Stimulated activated CD8-positive, alpha-beta memory T cell treated with anti-CD3 and anti-CD28 coated beads, Interleukin-4, amount 100 ng/mL, for 1 hour (primary cell): Measurements from ENCODE around the gene HDLBP.
"Not testable (repeated sequence)": the region's sequence is repeated elsewhere in the genome, so short reads cannot be mapped to it uniquely, and the experiment has no call there.

Experiments
- DNase-seq, 2 donors: peaks; one replicate each; pipeline ENCODE4 v3.0.0-alpha.2; 2020; ENCODE audit warnings: low read depth in 2 of 2, low spot score in 1 of 2

Gene HDLBP

DNA sequence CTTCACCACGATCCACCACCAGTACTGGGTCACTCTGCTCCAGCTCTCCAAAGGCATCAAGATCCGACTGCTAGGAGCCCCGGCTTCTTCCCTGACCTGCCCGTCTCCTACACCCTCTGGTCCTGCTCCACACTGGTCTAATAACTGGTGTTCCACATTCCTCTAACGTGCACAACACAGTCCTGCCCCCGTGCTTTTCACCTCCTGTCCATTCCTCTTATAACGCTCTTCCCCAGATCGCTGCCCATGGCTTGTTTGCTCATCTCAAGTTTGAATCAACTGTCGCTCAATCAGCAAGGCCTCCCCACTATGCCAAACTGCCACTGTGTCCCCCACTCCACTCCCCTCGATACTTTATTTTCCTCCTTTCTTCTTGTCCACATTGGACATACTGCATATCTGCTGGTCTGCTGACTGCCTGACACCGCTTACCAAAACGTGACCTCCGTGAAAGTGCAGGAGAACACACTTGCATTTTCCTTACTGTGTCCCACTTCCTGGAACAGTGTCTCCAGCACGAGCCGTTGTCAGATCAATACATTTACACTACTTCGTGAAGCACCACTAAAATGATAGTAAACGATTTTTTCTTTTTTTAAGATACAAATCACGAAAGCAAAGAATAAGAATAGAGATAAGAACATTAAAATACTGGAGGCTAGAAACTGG, 6.5 kb downstream of the HDLBP start:
- no peak for DNase-seq

DNA sequence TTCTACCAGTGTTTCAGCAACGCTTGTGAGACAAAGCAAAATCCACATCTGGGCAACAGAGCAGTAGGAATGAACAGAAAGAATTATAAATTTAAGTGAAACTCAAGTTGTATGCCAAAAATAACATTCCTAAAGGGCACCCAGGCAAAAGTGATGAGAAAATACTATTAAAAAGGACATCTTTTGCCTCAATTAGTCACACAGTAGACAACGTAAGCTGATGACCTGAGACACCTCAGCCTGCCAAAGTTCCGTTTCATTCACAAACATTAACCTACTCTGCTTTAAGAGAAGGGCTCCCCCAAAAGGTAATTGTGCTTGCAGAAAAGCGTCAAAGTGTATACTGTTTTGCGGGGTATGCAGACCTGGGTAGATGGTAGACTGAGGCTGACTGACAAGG, 7.2 kb downstream of the HDLBP start:
- DNase-seq = no peak

DNA sequence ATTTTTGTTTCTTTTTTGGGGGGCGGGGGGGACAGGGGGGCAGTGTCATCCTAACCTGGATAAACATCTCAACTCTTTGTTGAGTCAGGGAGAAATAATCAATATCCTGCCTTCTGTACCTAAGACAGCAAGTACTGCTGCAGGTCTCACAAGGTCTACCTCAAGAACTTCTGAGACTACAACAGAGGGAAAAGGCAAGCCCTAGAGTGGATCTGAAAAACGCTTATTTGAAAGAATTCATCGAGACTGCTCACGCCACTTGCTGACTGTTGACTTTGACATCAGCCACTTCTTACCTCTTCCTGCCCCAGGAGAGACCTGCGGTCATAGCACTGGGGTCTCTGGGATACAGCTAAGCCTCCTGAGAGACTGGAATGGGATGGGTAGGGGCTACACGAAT, 8.4 kb downstream of the HDLBP start:
- no peak for DNase-seq

DNA sequence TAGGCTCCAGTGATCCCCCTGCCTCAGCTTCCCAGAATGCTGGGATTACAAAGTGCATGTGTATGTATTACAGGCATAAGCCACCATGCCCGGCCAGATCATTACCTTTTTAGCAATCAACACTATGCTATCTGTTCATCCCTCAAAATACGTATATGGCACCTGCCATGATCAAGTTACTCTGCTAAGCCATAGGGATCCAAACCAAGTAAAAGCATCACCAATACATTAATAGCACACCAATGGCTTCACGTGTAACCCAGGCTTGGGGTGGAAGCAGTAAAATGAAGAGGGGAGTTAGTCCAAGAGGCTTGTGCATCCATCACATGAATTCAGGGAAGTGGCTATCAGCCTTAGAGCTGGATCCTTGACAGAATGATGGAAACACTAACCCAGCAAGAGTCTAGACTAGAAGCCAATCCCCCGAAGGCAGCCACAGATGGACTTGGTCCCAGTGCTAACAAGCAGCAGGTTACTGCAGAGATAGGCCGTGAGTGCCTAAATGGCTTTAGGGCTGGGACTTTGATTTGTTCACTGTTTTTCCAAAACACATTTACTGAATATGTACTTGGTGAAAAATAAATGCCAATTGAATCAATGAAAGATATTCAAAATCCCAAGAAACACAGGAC, 11.3 kb downstream of the HDLBP start:
- DNase-seq = no peak

DNA sequence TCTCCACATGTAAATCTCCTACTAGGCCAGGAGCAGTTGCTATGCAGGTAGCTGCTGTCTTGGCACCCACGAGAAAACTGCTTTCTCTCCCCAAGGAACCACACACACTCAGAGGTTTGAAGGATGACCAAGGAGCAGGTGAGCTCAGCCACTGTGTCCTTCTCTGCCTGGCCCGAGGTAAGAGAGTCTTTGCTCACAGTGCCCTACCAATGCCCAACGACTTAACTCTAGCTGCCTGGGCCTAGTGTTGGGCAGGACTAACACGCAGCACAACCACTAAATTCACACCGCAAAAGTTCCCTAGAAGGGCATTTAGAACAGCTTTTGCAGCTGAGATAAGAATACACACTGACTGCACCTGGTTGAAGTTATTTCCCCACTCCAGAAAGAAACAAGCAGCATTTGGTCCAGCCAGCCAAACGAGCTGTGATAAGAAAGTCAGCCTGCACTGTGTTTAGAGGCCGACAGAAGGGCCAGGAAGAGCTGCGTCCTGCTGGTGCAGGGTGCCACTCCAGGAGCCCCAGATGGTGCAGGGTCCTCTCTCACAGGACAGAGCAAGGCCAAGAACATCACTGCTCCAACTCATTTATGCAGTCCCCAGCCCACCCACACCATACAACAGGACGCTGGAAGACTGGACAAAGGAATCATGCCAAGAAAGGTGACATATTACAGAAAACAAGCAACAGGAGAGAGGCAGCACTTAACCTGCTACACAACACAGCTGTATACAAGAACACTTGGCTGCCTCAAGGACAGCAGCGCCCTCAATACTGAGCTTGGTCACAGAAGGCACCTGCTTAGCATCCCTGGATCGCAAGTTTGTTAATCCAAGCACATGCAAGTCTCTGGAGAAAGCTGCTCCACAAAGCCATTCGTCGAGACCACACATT, 12.5 kb downstream of the HDLBP start:
- no peak for DNase-seq

DNA sequence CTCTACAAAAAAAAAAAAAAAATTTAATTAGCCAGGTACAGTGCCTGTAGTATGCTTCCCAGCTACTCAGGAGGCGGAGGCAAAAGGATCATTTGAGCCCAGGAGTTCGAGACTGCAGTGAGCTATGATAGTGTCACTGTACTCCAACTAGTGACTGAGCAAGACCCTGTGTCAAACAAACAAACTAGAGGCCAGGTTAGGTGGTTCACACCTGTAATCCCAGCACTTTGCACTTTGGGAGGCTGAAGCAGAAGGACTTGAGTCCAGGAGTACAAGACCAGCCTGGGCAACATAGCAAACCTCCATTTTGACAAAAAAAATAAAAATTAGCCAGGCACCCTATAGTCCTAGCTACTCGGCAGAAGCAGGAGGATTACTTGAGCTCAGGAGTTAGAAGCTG, 13.4 kb downstream of the HDLBP start:
- DNase-seq = no peak

DNA sequence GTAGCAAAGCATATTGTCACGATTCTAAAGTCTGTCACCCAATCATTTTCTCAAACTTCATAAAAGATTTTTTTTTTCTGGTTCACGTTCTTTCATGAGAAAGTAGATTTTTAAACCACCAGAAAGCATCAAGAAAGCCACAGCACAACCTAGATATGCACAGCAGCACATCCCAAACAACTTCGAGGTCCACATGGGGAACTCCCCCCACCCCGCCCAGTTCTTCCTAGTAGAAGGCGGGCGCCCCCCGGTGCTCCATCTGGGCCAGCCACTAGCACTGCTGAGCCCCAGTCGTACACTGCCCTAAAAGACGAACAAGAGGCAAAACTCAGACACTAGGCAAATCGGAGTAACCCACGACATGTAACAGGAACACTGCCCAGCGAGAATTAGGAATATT, 15.5 kb downstream of the HDLBP start:
- no peak for DNase-seq

DNA sequence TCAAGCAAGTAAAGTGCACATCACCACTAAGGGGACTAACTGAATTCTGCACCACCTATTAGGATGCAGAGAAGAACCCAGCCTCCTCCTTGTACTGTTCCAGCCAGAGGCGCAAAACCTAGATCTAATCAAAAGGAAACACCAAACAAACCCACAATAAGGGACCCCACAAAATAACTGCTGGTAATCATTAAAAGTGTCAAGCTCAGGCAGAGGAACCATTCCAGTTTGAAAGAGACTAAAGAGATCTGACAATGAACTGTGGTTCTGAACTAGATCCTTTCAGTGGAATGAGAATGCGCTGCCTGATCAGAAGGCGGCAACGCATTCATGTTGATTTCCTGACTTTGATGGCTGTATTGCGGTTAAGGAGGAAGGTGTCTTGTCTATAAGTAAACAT, 16.8 kb downstream of the HDLBP start:
- DNase-seq = no peak

DNA sequence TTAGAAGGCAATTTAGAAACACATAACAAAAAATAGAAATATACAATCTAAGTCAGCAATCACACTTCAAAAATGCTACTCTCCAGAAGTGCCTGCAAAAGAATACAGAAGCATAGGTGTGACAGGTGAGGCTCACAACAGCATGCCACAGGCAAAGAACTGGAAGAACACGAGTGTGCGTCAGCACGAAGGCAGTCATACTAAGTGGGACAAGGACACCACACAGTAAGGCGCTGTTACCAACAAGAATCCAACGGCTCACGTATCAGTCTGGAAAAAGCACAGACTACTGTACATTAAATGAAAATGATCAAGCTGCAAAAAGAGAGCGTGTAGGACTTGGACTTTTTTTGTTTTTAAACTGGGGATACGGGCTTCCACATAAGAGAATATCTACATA, 18.7 kb downstream of the HDLBP start:
- DNase-seq = no peak

DNA sequence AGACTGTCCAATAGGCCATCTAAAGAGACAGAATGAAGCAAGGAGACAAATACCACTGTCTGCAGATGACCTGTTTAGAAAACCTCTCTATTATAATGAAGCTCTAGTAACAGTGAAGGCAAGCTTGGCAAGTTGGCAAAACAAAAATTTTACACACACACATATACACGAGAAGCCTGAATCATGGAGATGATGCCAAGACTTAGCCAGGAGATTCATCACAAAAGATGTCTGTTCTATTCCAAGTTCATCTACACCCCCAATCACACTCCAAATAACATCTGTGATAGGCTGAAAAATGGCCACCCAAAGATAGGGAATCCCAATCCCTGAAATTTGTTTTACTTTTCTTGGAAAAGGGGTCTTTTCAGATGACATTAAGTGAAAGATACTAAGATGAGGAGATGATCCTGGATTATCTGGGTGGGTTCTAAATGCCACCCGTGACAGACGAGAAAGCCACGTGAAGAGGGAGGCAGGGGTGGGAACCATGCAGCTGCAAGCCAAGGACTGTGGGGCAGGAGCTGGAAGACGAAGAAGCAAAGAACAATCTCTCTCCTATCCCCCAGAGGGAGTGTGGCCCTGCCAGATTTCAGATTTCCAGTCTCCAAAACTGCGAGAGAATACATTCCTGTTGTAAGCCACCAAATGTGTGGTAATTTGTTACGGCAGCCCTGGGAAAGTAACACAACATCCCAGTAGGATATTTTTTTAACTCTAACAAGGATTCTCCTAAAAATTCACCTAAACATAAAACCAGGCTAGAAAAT, 20.0 kb downstream of the HDLBP start:
- DNase-seq = no peak

DNA sequence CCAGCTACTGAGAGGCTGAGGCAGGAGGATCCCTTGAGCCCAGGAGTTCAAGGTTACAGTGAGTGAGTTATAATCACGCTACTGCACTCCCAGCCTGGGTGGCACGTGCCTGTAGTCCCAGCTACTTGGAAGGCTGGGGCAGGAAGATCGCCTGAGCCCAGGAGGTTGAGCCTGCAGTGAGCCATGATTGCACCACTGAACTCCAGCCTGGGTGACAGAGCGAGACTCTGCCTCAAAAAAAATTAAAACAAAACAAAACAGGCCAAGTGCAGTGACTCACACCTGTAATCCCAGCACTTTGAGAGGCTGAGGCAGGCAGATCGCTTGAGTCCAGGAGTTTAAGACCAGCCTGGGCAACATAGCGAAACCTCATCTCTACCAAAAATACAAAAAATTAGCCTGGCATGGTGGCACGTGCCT, 22.1 kb downstream of the HDLBP start:
- not testable (repeated sequence) for DNase-seq

DNA sequence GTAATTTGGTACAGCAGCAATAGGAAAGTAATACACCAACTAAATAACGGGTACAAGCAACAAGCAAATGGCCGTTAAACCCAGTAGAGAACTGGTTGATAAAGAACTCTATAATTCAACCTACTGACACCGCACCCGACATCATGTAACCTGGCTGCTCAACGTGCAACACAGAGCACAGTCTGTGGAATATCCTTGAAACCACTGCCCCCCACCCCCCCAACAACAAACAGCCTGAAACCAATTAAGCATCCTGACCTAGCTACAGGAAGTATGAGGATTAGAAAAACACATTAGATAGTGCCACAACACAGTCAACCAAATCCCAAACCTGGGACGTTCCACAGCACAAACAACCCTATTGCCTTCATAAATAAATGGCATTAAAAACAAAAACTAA, 23.5 kb downstream of the HDLBP start:
- no peak for DNase-seq

DNA sequence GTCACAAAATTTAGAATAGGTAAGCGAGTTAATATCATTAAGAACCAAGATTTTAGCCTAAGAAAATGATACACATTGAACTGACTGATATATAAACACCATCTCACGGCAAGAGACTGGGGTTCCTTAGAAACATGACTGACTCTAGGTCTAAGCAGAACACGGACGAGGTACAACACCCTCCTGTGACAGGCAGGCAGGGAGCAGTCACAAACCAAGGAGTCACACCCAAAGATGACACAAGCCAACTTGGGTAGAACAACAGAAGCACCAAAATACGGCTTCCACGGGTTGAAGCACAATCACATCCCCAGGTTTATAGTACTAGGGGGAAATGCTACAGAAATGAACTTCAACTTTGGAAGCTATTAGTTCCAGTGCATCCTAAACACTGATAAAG, 24.3 kb downstream of the HDLBP start:
- no peak for DNase-seq

DNA sequence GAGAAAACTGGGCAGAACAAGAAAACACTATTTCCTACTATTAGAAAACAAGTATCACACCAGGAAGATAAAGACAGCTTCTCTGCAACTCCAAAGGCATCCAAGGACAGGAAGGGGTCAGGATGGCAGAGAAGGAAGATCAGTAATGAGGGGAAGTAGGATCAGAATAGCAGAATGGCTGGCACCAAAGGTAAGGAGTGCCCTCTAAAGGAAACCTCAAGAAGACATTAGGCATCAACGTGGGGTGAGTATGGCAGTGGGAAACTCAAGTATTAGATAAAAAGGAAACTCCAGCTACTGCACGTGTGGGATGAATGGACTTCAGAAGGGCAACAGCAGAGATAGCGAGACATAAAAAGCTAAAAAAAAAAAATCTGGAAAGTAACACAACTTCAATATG, 25.9 kb downstream of the HDLBP start:
- no peak for DNase-seq

DNA sequence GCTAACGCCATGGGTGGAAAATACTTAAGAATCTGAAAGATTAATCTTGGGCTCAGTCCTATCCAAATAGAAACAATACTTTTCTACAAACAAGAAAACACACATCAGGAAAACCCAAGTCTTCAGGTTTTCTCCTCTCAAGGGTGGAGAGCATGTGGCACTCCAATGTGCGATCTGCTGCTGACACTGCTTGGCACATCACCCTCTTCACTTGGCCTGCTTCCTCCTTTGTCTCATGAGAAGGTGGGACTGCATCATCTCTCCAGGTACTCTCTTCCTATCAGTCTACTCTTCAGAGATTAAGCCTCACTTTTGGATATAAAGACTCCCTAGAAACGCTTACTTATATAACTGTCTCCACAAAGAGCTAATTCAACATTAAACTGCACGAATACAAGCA, 26.4 kb downstream of the HDLBP start:
- no peak for DNase-seq

DNA sequence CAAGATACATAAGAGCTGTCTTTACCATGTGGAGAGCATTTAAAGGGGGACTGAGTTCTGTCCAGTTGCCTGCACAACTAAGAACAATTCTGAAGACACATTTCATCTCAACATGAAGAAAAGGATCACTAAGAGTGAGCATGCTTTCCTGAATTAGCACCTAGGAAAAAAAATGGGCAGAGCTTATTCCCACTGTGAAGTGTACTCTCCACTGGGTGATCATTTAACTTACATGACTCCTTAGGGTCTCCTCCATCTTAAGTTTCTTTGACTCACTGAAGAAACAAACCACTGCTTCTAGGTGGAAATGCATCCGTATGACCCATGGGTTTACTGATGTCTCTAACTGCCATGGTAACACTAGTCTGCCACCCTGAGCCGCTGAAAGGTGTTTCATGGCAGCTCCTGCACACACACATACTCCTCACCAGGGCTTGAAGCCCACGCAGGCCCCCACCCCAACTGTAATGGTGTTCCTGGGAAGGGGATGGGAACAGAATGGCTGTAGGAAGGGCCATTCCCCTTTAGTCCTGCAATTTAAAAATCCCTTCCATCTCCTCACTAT, 27.1 kb downstream of the HDLBP start:
- no peak for DNase-seq

DNA sequence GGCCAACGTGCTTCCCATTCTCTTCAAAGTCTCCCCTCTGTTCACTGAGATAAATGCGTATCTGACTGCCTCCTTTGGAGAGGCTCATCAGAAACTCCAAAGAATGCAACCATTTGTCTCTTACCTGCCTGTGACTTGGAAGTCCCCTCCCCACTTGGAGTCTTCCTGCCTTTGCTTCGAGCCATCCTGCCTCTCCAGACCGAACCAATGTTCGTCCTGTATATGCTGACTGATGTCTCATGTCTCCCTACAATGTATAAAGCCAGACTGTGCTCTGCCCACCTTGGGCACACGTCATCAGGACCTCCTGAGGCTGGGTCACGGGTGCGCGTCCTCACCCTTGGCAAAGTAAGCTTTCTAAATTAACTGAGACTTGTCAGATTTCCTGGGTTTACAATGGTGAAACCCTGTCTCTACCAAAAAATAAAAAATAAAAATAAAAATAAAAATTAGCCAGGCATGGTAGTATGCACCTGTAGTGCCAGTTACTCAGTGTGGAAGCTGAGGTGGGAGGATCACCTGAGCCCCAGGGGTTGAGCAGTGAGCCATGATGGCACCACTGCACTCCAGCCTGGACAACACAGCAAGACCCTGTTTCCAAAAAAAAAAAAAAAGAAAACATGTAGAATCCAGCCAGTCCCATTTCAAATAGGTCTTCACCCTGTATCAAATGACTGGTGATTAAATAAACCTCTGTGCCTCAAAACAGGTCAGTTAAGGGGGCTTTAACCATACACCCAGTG, 29.0 kb downstream of the HDLBP start:
- no peak for DNase-seq

DNA sequence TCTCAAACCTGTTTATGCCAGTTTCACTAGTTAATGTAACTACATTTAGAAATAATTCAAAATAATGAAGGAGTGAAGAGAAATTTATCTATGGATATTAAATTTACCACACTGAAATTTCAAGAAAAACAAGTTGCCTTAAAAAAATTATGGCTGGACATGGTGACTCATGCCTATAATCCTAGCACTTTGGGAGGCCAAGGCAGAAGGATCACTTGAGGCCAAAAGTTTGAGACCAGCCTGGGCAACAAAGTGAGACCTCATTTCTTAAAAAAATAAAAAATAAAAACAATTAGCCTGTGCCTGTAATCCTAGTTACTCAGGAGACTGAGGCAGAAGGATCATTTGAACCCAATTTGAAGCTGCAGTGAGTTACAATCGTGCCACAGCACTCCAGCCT, 29.9 kb downstream of the HDLBP start:
- no peak for DNase-seq

DNA sequence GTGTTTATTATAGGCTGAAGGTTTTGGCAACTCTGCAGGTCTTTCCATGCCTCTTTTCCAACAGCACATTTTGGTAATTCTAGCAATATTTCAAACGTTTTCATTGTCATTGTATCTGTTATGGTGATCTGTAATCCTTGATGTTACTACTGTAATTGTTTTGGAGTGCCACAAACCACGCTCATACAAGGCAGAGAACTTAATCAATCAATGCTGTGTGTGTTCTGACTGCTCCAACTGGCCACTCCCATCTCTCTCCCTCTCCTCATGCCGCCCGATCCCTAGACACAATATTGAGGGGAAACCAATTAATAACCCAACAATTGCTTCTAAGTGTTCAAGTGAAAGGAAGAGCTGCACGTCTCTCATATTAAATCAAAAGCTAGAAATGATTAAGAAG, 32.9 kb downstream of the HDLBP start:
- DNase-seq = no peak

DNA sequence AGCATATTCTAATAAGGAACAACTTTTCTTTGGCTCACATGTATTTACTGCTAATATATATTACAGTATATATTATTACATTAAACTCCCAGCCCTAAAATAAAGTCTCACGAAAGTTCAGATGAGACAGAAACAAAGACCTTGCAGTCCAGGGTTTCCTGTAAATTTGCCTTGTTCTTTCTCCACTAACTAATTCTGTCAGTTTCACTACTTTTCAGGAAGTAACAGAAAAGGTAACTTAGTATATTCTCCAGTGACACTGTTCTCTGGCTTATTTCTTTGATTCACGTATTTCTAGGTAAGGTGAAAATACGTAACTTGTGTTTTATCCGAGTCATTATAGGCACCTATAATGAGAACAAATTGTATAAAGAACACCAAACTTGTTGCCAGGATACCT, 35.2 kb downstream of the HDLBP start:
- DNase-seq = no peak

DNA sequence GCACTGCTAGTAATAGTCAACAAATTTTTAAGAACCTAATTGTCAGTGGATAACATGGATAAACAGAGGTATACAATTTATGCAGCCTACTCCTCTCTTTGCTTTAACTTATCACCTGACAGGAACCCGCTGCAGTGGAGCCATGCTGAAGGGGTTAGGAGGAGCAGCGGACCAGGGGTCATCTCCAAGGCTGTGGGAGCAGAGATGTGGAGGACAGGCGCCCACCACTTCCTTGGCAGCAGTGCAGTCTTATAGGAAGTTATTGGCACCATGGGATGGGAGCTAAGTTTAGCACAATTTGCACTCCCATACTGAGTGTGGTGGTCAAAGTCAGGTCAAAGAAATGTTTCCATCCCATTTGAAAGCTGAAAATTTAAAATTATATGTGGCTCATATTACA, 35.6 kb downstream of the HDLBP start:
- DNase-seq = no peak
